Measurements from ENCODE around the gene ADAM12. TPM values are rescaled to one million over a fixed set of nuclear protein-coding genes. Genes with fewer than 3 reads are reported as not detected.

Gene ADAM12
- total and polyA plus RNA-seq, 2 donors (not counting 1 experiment from before 2014, with no cell fraction given) = 21.0 to 56.9 TPM

DNA sequence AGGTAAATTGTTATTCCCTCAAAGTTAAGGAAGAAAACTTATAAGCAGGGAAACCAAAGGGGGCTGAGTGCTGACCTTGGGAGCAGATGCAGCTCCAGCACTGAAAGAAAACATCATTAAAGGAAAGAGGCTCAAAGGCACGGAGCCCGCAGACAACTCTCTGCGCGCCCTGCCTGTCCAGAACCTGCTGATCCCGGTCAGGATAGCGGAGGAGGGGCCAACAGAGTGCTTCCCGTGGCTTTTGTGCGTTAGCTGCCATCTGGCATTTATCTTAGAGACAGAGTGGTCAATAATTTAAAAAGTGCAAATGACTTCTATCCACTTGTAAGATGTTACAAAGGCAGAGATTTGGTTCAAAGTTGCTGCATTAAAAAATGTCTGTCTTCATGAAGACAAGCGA lies 329.8 kb downstream of the ADAM12 start:
- H3K79me2 ChIP-seq (ENCODE audit: control insufficient read depth, insufficient read depth, low read length) = no peaks in the 10 kb centered on the region
- H3K27ac ChIP-seq (ENCODE audit: insufficient read depth, low read length) = no peak overlapping the region
- no peak overlapping the region for H3K4me3 ChIP-seq (replicated peaks in 1 of 4; ENCODE audit: control extremely low read depth in 1 of 4, insufficient read depth in 1 of 4, low read depth in 3 of 4, low read length in 4 of 4)
- no peak for DNase-seq (ENCODE audit: low read depth in 2 of 2)
- H3K9me3 ChIP-seq (ENCODE audit: control insufficient read depth, insufficient read depth, low read depth, low read length) = no peaks in the 10 kb centered on the region
- H3K27me3 ChIP-seq (ENCODE audit: control insufficient read depth, insufficient read depth, low read length) = no peaks in the 10 kb centered on the region
- no peak overlapping the region for H2AFZ ChIP-seq (ENCODE audit: low read length)
- H3K4me1 ChIP-seq (ENCODE audit: control insufficient read depth, extremely low read depth, insufficient read depth, low read length) = peaks cover 29% of the 10 kb centered on the region
- TF ChIP-seq CTCF (conservative IDR thresholded peaks at IDR 0.05 in 1 of 2, IDR thresholded peaks at IDR 0.05 in 1 of 2; ENCODE audit: low read depth in 1 of 2, low read length in 2 of 2) (no peak), EZH2 (IDR thresholded peaks at IDR 0.05; ENCODE audit: low read length, missing control alignments) (no peak)
- no peak overlapping the region for H3K4me2 ChIP-seq (ENCODE audit: extremely low read depth, insufficient read depth, low read length)
- H4K20me1 ChIP-seq (ENCODE audit: control insufficient read depth, extremely low read depth, insufficient read depth, low read length) = no peaks in the 10 kb centered on the region
- no peak overlapping the region for H3K9ac ChIP-seq (ENCODE audit: insufficient read depth, low read length)
- H3K36me3 ChIP-seq (ENCODE audit: control insufficient read depth, insufficient read depth, low read length) = no peaks in the 10 kb centered on the region

DNA sequence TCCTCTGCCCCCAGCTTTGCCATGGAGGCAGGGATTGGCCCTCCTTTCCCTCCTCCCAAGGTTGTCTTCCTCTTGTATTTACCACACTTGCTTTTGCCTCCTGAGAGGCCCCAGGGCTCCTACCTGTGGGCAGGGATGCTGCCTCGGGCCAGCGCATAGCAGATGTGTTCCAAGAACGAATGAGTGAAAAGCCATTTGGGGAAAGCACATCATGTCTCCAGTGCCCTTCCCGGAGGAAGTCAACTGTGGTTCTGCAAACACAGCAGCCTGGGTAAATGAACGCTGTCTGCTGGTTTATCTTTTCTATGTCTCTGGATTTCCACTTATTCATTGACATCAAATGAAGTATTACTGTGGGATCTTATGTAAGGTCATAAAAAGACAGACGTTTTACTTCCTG lies 330.2 kb downstream of the ADAM12 start:
- no peak overlapping the region for H3K9ac ChIP-seq (ENCODE audit: insufficient read depth, low read length)
- no peak overlapping the region for H2AFZ ChIP-seq (ENCODE audit: low read length)
- H3K36me3 ChIP-seq (ENCODE audit: control insufficient read depth, insufficient read depth, low read length) = no peaks in the 10 kb centered on the region
- no peak overlapping the region for H3K27ac ChIP-seq (ENCODE audit: insufficient read depth, low read length)
- H3K9me3 ChIP-seq (ENCODE audit: control insufficient read depth, insufficient read depth, low read depth, low read length) = no peaks in the 10 kb centered on the region
- peaks cover 24% of the 10 kb centered on the region for H3K4me1 ChIP-seq (ENCODE audit: control insufficient read depth, extremely low read depth, insufficient read depth, low read length)
- TF ChIP-seq CTCF (conservative IDR thresholded peaks at IDR 0.05 in 1 of 2, IDR thresholded peaks at IDR 0.05 in 1 of 2; ENCODE audit: low read depth in 1 of 2, low read length in 2 of 2) (no peak), EZH2 (IDR thresholded peaks at IDR 0.05; ENCODE audit: low read length, missing control alignments) (no peak)
- H3K4me2 ChIP-seq (ENCODE audit: extremely low read depth, insufficient read depth, low read length) = no peak overlapping the region
- H3K4me3 ChIP-seq (replicated peaks in 1 of 4; ENCODE audit: control extremely low read depth in 1 of 4, insufficient read depth in 1 of 4, low read depth in 3 of 4, low read length in 4 of 4) = no peak overlapping the region
- no peaks in the 10 kb centered on the region for H4K20me1 ChIP-seq (ENCODE audit: control insufficient read depth, extremely low read depth, insufficient read depth, low read length)
- no peaks in the 10 kb centered on the region for H3K27me3 ChIP-seq (ENCODE audit: control insufficient read depth, insufficient read depth, low read length)
- no peak for DNase-seq (ENCODE audit: low read depth in 2 of 2)
- no peaks in the 10 kb centered on the region for H3K79me2 ChIP-seq (ENCODE audit: control insufficient read depth, insufficient read depth, low read length)

DNA sequence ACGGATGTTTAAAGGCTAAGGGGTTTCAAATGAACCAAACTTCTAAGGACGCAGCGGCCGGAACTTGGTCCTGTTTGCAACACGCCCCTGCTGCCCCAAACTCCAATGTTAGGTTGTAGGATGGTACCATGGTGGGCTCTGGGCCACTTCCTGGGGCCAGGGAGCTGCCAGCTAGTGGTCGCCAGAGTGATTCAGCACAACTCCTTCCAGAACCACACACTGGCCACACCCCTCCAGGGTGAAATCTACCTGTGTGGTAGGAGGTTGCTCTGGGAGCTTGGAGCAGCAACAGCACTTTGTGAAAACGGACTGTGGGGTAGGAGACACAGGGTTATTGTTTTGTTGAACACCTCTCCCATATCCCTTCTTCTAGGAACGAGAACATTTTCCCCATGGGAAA lies 330.8 kb downstream of the ADAM12 start:
- Histone ChIP-seq H3K27me3 (ENCODE audit: control insufficient read depth, insufficient read depth, low read length) (no peaks in the 10 kb centered on the region), H4K20me1 (ENCODE audit: control insufficient read depth, extremely low read depth, insufficient read depth, low read length) (no peaks in the 10 kb centered on the region), H3K79me2 (ENCODE audit: control insufficient read depth, insufficient read depth, low read length) (no peaks in the 10 kb centered on the region), H3K9me3 (ENCODE audit: control insufficient read depth, insufficient read depth, low read depth, low read length) (no peaks in the 10 kb centered on the region), H3K9ac (ENCODE audit: insufficient read depth, low read length) (no peak overlapping the region), H2AFZ (ENCODE audit: low read length) (no peak overlapping the region), H3K4me2 (ENCODE audit: extremely low read depth, insufficient read depth, low read length) (no peak overlapping the region), H3K27ac (ENCODE audit: insufficient read depth, low read length) (no peak overlapping the region), H3K4me3 (replicated peaks in 1 of 4; ENCODE audit: control extremely low read depth in 1 of 4, insufficient read depth in 1 of 4, low read depth in 3 of 4, low read length in 4 of 4) (no peak overlapping the region), H3K4me1 (ENCODE audit: control insufficient read depth, extremely low read depth, insufficient read depth, low read length) (peaks cover 19% of the 10 kb centered on the region), H3K36me3 (ENCODE audit: control insufficient read depth, insufficient read depth, low read length) (no peaks in the 10 kb centered on the region)
- no peak for DNase-seq (ENCODE audit: low read depth in 2 of 2)
- TF ChIP-seq EZH2 (IDR thresholded peaks at IDR 0.05; ENCODE audit: low read length, missing control alignments) = no peak
- TF ChIP-seq CTCF (conservative IDR thresholded peaks at IDR 0.05 in 1 of 2, IDR thresholded peaks at IDR 0.05 in 1 of 2; ENCODE audit: low read depth in 1 of 2, low read length in 2 of 2) = no peak

Data from fibroblast of lung (primary cell).